GM21737 (cell line): ENCODE measurements around the gene SRSF4.
"Not testable (repeated sequence)": the region's sequence is repeated elsewhere in the genome, so short reads cannot be mapped to it uniquely, and the experiment has no call there.

ENCODE experiments used
- ATAC-seq: cut with Tn5 transposase; IDR thresholded peaks from one replicate; pipeline ENCODE4 v1.9.1; 2021; ENCODE audit warnings: mild to moderate bottlenecking, moderate library complexity; ENCODE audit not compliant: unreplicated experiment

SRSF4 gene

DNA sequence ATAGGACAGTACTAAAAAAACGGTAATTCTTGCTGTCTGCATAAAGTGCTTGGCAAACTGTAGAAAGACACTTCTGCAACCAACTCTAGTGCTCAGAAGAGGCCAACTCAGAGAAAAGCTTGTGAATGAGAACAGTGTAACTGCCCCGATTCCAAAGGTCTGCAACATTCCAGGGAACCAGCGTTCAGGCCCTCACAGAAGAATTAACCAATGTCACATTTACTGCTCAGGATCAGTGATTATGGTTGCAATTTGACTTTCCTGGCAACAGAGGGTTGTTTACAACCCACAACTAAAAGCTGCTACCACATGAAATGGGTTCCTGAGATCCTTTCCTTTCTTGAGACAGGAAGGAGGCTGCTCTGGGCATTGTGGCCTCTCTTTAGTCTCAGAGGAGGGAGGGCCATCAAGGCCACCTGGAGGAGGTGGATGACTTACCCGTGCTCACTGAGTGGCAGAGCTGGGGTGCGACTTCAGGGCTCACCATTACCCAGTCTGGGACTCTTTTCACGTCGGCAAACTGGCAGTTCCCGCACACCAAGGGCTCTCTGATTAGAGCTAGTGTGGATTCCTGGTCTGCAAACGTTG is 15.3 kb downstream of the SRSF4 start:
- no peak for ATAC-seq

DNA sequence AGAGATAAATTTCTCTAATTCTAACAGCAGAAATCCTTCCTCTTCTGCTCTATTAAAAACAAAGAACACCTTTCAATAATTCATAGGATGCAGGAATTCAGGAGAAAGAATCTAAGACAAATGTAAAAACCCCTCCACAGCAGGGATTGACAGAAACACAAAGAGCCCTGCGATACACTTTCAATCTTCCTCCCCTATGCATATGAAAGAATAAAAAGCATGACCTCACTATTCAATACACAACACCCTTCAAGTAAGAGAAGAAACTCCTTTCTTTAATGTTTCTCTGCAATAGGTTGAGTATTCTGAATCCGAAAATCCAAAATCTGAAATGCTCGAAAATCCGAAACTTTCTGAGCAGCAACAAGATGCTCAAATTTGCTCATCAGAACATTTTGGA is 17.1 kb downstream of the SRSF4 start:
- ATAC-seq, result no peak

DNA sequence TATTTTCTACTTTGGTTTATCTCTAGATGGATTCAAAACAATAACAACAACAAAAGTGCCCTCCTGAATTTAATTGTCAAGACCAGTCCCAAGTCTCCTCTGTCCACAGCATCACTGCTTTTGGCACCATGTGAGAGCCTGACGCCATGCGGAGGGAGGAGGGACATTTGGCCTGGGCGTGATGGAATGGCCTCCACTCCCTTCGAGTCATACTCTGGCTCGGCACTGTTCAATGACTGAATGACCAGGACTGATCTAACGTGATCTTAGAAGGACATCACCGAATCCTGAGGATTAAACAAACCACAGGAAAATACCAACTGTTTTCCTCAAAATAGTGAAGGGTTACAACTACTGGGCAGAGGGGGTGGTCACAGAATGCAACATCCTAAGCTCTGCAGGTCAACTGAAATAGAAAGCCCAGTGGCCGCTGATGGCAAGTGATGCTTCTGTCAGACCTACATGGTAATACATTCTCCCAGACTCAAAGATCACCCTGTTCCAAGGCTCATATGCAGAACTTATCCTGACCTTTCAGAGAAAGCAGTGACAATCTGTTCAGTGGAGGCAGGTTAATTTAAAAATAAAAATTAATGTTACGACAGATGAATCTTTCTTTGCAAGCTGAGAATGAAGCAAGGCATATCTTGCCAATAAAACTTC is 19.1 kb downstream of the SRSF4 start:
- ATAC-seq, result no peak

DNA sequence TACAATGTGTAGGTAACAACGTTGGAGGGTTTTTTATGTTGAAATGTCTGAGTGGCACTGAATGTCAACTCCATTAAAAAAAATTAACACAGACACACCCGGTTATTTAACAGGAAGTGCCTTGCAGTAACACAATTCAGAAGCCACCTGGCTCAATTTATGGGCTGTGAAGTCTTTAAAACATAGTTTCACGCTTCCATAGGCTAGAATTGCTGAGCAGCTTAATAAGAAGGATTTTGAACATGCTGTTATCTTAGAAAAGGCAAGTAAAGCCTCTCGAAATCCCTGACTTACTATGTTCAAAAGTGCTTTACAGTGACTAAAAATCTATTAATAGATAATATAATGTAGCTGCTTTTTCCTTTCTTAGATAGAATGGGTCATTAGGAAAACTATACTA is 19.7 kb downstream of the SRSF4 start:
- no peak for ATAC-seq

DNA sequence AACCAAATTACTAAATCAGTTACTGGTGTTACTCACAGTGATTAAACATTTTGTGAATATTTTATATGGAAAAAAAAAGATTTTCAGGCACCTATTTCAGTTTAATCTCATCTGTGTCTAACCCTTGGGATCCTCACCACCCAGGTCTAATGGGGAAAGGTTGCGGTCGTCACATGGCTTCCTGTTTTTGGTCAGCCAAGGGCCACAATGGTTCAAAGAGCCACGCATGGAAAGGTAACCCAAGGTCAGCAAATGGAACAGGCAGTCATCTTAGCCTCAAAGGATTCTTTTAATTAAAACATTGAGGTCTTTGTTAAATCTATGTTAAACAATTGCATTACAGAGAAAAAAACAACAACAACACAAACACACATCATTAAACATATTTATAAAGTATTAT is 21.9 kb downstream of the SRSF4 start:
- no peak for ATAC-seq

DNA sequence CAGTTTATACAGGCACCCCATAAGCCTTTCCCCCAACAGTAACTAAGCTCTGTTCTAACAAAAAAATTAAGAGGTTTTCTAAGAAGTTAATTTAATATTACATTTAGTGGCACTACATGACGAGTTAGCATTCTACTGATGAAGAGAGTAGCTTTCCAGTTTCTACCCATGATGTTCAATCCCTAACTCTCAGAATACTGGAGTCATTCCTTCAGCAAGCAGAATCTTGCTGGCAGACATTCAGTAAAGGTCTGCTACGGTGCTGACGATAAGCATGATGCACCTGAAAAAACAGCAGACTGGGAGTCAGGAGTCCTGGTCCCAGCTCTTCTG is 24.5 kb downstream of the SRSF4 start:
- ATAC-seq, result no peak

DNA sequence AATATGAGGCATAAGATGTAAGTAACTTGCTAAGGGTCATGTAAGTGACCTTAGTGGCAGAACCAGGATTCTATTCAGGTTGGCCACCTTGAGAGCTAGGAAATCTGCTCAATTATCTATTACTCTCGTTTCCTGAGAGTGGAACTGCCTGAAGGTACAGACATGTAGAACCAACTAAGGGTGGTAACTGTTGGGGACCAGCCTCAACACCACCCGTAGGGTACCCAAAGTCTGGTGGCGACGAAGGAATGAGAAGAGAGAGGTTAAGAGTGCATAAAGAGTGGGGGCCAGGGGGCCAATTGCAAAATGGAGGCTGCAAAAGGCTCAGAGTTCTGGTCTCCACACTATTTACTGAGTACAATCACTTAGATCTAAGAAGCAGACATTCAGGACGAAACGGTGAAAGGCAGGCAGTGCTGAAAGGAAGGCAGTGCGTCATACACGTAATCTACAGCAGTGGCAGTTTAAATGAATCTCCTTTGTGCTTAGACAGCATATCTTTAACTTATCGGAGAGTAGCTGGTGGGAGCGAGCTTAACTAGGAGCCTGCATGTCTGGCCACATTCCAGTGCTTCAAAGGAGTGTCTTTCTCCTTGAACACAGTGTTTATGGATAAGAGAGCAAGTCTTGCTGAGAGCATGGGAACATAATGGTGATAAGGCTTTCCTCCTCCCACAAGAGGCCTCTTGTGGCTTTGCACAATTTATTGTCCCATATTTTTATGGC is 25.0 kb downstream of the SRSF4 start:
- no peak for ATAC-seq

DNA sequence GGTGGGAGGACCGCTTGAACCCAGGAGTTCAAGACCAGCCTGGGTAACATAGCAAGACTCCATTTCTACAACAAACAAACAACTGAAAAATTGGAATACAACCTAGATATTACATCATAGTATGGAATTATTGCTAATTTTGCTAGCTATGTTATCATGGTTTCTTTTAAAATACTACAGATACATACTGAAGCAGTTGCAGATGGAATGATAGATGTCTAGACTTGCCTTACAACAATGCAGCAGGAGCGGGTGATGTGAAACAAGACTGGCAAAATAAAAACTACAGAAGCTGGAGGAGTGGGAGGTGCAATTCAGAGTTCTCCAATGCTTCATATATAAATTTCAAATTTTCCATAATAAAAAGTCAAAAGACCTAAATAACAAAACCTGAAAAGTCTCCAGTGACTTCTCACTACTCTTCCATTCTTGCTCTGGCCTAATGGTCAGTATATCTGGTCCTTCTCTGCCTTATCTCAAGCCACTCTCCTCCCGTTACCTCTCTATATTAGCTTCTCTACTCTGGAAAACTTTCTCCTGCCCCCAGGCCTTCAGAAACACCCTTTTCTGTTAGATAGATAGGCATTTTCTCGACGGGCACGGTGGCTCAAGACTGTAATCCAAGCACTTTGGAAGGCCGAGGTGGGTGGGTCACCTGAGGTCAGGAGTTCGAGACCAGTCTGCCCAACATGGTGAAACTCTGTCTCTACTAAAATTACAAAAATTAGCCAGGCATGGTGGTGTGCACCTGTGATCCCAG is 29.5 kb downstream of the SRSF4 start:
- no peak for ATAC-seq

DNA sequence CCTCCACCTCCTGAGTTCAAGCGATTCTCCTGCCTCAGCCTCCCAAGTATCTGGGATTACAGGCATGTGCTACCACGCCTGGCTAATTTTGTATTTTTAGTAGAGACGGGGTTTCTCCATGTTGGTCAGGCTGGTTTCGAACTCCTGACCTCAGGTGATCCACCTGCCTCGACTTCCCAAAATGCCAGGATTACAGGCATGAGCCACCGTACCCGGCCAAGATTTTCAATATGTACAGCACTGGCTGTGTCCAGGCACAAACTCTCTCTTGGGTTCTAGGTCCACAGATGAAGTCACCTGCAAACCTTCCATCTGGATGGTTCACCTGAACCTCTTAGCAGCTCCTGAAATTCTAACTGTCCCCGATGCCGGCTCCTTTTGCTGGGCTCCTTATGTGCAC is 31.4 kb downstream of the SRSF4 start:
- ATAC-seq, result not testable (repeated sequence)

DNA sequence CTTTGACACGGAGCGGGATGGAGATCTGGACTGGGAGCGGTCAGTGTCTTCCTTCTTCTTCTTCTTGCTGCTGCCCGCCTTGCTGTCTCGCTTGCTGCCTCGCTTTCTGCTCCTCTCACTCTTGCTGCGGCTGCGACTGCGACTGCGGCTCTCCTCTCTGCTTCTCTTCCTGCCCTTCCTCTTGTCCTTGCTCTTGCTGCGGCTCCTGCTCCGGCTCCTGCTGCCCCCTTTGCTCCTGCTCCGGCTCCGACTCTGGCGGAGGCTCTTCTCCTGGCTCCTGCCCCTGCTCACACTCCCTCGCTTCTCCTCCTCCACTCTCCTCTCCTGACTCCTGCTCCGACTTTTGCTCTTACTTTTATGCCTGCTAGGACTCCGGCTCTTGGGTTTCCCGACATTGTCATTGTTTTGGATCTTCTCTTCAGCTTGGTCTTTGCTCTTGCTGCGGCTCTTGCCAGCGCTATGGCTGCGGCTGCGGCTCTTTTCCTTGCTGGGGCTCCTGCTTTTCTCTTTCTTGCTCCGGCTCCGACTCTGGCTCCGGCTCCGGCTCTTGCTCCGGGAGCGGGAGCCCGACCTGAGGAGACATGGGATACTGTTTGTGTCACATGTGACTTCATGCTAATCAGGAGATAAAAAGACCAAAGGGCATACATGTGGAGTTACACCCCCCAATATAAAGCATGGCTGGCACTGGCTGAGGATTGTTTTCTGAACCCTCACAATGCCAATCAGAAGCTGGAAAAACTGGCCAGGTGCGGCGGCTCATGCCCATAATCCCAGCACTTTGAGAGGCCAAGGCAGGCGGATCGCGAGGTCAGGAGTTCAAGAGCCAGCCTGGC is 32.8 kb downstream of the SRSF4 start:
- ATAC-seq, result no peak

DNA sequence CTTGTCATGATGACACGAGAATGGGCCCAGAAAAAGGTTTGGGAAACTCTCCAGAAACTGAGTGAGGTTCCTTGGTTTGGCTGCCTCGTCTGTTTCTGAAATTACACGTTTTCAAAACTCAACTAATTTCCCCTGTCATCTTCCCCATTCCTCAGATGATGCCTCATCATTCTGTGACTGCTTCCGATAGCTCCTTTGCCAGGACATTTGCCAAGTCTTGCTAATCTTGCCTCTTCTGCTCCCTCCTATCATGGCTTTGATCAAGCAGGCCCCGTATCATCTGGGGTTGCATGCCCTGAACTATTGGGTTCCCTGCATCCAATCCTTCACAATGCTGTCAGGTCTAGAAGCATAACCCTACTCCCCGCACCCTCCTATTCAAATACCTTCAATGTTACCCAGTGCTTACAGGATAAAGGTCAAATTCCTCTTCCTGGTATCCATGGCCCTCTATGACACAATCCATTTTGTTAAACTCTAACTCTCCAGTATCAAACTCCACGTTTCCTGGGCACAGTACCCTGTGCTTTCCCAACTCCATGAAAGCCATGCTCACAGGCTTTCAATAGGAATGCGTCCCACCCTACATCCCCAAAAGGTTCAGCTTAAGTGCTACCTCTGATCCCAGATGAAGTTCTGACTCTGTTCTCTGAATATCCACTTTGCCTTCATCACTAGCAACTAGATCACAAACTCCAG is 35.8 kb downstream of the SRSF4 start:
- no peak for ATAC-seq

DNA sequence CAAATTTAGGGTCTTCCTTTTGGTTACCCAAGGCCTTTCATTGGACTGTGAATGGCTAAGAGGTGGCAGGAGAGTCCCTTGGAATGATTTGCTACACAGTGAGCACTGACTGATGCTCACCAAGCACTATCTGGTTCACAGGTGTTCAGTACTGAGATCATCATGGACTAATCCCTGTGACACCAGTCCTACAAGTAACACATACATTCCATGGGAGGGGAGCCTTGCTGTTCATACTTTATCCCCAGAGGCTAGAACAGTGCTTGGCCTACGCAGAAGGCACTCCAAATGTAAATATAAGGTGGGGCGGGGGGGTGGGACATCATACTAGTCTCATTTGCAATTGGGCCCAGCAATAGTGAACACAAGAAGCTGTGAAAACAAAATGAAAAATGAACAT is 37.5 kb downstream of the SRSF4 start:
- no peak for ATAC-seq

DNA sequence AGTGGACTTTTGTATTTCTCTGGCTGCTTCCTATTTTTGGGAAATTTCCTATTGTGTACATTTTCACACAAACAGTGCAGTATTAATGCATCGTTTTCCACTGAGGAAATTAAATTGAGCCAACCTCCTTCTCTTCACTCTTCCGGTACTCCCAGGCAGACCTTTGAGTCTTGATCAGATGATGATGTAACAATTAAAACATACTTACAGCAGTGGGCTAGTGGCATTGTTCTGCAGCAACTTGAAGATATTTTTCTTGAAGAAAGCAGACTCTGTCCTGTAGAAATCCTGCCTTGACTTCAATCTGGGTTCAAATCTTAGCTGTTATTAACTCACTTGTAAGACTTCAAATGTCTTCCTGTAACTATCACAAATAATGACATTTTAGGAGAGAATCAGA is 39.0 kb downstream of the SRSF4 start:
- no peak for ATAC-seq

DNA sequence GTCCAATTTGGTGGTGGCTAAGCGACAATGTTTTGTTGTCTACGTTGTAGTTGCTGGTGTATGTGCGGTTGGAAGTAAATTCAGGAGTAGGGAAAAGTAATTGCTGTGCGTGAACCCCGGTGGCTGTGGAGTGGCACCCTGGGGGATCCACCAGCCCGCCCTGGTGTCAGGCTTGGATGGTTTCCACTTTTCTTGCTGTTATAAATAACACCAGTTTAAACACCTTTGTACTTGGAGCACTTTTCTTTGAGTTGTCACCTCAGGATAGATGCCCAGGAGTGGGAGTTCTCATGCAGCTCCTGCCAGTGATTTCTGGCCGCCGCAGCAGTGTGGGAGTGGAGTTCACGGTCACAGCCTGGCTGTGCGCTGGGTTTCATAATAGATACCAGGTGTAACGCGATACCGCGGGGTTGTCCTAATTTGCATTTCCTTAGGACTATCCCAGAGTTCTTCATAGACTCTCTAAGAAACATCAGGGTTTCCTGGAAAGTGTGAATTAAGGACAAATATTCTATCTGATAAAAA is 45.2 kb downstream of the SRSF4 start:
- ATAC-seq, result no peak

DNA sequence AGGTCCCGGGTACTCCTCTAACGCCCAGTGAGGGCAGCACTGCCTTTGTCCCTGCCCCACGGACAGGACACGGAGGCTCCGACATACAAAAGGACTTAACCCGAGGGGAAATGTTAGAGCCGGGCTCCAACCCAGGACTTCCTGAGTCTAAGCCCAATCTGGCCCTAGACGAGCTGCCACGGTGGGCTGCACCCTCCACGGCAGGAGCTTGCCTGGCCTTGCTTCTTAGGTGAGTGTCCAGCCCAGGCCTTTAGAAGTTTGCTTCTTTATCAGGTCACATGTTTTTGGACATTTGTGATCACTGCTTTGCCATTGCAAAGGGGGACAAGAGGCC is 47.0 kb downstream of the SRSF4 start:
- ATAC-seq, result no peak

DNA sequence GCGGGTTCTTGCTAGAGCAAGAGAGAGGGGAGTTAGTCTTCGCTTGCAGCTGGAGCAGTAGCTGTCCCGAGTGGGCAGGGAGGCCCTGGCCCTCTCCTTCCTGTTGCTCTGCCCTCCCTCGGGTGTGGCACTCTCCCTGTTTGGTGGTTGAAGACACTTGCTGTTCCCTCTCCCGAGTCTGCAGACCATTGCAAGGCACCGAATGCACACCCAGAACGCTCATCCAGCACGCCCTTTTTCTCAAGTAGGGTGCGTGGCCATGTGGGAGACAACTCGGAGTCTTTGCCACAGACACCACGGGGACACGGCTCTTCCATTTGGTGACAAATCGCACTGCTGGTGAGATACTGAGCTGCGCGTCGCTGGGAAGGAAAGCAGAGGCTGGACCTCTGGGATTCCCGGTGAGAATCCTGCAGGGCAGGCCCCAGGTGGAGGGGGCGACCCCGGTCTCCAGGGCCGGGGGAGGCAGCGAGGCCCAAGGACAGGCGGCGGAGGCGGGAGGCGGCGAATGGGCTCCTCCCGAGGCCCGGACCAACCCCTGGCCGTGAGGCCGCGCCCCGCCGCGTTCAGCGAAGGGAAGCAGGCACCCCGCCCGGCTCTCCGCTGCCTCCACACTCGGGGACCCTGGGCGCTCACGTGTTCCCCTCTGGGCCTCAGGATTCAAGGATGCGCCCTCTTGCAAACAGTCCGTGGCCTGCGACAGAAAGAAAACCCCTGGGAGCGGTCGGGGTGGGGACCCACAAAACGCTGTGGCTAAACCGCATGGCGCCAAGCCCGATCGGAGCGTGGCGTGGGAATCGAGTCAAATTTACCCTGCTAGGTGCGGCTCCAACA is 47.6 kb downstream of the SRSF4 start:
- no peak for ATAC-seq

DNA sequence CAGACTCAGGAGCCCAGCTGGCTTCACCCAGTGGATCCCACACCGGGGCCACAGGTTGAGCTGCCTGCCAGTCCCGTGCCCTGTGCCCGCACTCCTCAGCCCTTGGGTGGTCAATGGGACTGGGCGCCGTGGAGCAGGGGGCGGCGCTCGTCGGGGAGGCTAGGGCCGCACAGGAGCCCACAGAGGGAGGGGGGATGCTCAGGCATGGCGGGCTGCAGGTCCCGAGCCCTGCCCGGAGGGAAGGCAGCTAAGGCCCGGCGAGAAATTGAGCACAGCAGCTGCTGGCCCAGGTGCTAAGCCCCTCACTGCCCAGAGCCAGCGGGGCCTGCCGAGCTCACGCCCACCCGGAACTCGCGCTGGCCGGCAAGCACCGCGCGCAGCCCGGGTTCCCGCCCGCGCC is 50.6 kb downstream of the SRSF4 start:
- ATAC-seq, result not testable (repeated sequence)

DNA sequence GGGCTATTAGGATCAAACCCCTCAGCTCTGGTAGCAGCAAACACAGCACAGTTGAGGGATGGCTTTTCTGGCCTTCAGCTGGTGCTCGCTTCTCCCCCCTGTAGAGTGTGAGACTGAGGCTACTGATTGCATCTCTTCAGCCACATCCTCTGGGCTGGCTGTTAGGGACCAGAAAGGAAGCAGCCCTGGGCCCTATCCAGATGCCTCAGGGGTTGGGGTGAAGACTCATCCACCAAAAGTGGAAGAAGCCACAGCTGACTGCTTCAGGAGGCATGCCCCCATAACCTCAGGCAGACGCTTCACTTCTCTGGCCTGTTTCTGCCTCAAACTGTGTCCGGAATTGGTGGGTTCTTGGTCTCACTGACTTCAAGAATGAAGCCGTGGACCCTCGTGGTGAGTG is 51.8 kb downstream of the SRSF4 start:
- no peak for ATAC-seq

DNA sequence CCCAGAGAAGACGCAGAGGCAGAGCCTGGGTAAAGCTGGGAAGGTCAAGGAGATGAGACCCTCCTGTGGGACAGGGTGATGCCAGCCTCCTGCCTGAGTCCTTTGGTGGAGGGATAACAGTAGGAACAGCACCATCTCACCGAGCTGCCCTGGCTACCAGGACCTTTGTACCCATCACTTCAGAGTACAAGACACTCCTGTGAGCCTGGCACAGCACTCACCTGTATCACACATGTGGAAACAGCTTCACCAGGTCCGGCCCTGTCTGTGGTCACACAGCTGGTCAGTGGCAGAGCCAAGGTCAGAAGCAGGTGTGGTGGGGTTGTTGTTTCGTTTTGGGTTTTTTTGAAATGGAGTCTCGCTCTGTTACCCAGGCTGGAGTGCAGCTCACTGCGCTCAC is 53.0 kb downstream of the SRSF4 start:
- no peak for ATAC-seq
